ENCODE measurements around the gene HK3. TPM values are rescaled to one million over a fixed set of nuclear protein-coding genes. Genes with fewer than 3 reads are reported as not detected.

HK3 gene
- total RNA-seq, 1 experiment from 2014 or later, result not detected

GRCh38 chr5:176916337-176916736 lies 17.2 kb upstream of the HK3 start:
- H3K36me3 ChIP-seq (replicated peaks; ENCODE audit: control insufficient read depth, insufficient read depth, low read length), result no peaks in the 10 kb centered on the region
- DNase-seq, result no peak
- no peak overlapping the region for H3K4me3 ChIP-seq (ENCODE audit: insufficient read depth, low read depth, low read length)
- no peaks in the 10 kb centered on the region for H3K27me3 ChIP-seq (ENCODE audit: control insufficient read depth, insufficient read depth, low read length)

DNA sequence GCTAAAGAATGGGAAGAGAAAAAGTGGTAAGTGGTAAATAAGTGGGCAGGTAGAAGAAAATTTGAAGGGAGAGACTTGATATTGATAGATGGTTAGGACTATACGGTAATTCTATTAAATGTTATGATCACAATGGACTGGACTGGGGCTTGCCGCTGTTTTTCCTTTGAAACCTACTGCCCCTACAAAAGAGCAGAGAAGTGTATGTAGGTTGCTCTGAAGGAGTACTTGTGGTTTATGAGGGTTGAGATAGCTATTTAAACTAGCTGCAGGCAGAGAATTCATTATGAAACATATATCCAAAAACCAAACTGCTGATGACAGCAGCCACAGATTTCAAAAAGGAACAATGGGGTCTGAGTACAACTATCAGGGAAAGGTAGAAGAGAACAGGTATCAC lies 16.8 kb upstream of the HK3 start:
- DNase-seq, result no peak

GRCh38 chr5:176912115-176912514 lies 13.0 kb upstream of the HK3 start:
- Histone ChIP-seq H3K27me3 (ENCODE audit: control insufficient read depth, insufficient read depth, low read length) (no peaks in the 10 kb centered on the region), H3K4me3 (ENCODE audit: insufficient read depth, low read depth, low read length) (no peak overlapping the region), H3K36me3 (replicated peaks; ENCODE audit: control insufficient read depth, insufficient read depth, low read length) (peaks cover 3% of the 10 kb centered on the region)
- no peak for DNase-seq

More for the DNA sequence above, 16.8 kb upstream of the HK3 start:
- Histone ChIP-seq H3K4me3 (ENCODE audit: insufficient read depth, low read depth, low read length) (no peak overlapping the region), H3K27me3 (ENCODE audit: control insufficient read depth, insufficient read depth, low read length) (no peaks in the 10 kb centered on the region), H3K36me3 (replicated peaks; ENCODE audit: control insufficient read depth, insufficient read depth, low read length) (no peaks in the 10 kb centered on the region)

DNA sequence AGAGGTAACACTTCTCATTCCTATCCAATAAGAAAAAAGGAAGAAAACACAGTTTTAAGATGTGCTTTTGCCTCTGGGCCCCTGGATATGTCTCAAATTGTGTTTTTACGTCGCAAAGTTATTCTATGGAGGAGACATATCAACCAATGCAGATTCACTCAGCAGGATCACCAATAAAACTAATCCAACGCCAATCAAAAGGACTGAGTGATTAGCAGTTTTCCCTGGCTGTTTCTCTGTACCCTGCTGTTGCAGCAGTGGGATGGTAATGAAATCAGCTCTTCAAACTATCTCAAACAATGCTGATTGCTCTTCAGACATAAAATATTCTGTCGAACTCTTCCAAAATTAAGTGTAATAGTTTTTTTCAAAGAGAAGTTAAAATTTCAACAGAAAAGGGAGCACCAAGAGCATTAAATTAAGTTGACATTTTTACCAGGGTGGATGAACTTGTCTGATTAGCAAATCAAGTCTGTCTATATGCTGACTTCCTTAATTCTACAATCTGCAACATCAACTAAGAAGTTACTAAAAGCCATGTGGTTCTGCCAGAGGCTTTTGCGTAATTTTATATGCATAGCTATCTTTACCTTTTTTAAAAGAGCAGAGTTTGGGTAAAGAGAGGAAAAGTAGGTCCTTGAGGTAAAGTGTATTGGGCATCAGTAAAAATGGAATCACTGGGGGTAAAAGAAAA lies 9.7 kb upstream of the HK3 start:
- Histone ChIP-seq H3K36me3 (replicated peaks; ENCODE audit: control insufficient read depth, insufficient read depth, low read length) (peaks cover 25% of the 10 kb centered on the region), H3K4me3 (ENCODE audit: insufficient read depth, low read depth, low read length) (no peak overlapping the region), H3K27me3 (ENCODE audit: control insufficient read depth, insufficient read depth, low read length) (no peaks in the 10 kb centered on the region)
- no peak for DNase-seq

GRCh38 chr5:176906796-176907195 lies 7.7 kb upstream of the HK3 start:
- no peak for DNase-seq
- peaks cover 30% of the 10 kb centered on the region for H3K36me3 ChIP-seq (replicated peaks; ENCODE audit: control insufficient read depth, insufficient read depth, low read length)
- no peaks in the 10 kb centered on the region for H3K27me3 ChIP-seq (ENCODE audit: control insufficient read depth, insufficient read depth, low read length)
- no peak overlapping the region for H3K4me3 ChIP-seq (ENCODE audit: insufficient read depth, low read depth, low read length)

DNA sequence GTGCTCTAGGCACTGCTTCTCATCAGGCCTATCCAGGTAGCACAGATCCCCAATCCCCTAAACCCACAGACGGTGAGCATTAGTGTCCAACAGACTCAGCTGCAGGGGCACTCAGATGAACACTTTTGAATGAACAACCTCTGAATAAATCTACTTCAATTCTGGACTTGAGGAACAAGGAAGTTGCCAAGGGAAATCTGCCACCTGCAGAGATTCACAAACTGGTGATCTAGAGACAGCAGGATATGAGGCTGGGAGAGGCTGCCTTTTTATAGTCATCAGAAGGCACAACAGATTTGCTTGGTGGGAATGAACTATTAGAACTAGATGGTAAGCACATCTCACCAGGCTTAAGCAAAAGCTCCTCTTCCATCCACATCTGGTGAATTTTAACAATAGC lies 7.0 kb upstream of the HK3 start:
- no peaks in the 10 kb centered on the region for H3K27me3 ChIP-seq (ENCODE audit: control insufficient read depth, insufficient read depth, low read length)
- peaks cover 30% of the 10 kb centered on the region for H3K36me3 ChIP-seq (replicated peaks; ENCODE audit: control insufficient read depth, insufficient read depth, low read length)
- no peak overlapping the region for H3K4me3 ChIP-seq (ENCODE audit: insufficient read depth, low read depth, low read length)

GRCh38 chr5:176904276-176904675 lies 5.1 kb upstream of the HK3 start:
- H3K27me3 ChIP-seq (ENCODE audit: control insufficient read depth, insufficient read depth, low read length), result no peaks in the 10 kb centered on the region
- H3K4me3 ChIP-seq (ENCODE audit: insufficient read depth, low read depth, low read length), result no peak overlapping the region
- DNase-seq, result no peak
- peaks cover 30% of the 10 kb centered on the region for H3K36me3 ChIP-seq (replicated peaks; ENCODE audit: control insufficient read depth, insufficient read depth, low read length)

More for the DNA sequence above, 7.0 kb upstream of the HK3 start:
- no peak for DNase-seq

- peaks cover 28% of the 10 kb centered on the region for H3K36me3 ChIP-seq (replicated peaks; ENCODE audit: control insufficient read depth, insufficient read depth, low read length)
- H3K4me3 ChIP-seq (ENCODE audit: insufficient read depth, low read depth, low read length), result no peak overlapping the region
- H3K27me3 ChIP-seq (ENCODE audit: control insufficient read depth, insufficient read depth, low read length), result no peaks in the 10 kb centered on the region
- no peak for DNase-seq
These were observed 3.9 kb upstream of the HK3 start for GRCh38 chr5:176902911-176903664.

DNA sequence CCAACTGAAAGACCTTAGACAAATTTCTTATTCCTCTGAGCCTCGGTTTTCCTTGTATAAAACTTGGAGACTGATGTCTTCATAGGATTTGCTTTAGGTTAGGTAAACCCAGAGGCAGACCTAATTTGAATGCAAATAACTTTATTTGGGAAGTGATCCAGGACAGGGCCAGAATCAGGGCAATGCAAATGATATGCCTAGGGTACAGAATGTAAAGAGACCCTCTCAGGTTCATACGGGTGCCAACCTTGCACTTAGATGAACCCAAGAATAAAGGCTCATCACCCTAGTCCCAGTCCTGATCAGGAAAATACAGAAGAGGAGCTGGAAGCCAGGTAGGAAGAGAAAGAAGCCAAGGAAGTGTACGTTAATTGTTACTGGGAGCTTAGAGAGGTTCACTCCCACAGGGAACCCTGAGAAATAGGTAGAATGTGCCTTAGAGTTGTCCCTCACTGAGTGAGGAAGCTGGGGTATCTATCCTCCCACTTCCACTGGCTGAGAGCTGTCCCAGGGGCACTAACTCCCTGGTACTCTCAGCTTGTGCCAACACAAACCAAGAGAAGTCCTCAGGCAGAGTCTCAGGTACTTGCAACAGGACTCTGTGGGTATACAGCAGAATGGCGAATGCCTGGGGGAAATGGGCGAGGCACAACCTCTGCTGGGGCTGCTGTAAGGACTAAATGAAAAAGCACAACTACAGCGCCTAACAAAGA lies 3.1 kb upstream of the HK3 start:
- Histone ChIP-seq H3K27me3 (ENCODE audit: control insufficient read depth, insufficient read depth, low read length) (no peaks in the 10 kb centered on the region), H3K36me3 (replicated peaks; ENCODE audit: control insufficient read depth, insufficient read depth, low read length) (peaks cover 27% of the 10 kb centered on the region), H3K4me3 (ENCODE audit: insufficient read depth, low read depth, low read length) (no peak overlapping the region)
- DNase-seq, result no peak

DNA sequence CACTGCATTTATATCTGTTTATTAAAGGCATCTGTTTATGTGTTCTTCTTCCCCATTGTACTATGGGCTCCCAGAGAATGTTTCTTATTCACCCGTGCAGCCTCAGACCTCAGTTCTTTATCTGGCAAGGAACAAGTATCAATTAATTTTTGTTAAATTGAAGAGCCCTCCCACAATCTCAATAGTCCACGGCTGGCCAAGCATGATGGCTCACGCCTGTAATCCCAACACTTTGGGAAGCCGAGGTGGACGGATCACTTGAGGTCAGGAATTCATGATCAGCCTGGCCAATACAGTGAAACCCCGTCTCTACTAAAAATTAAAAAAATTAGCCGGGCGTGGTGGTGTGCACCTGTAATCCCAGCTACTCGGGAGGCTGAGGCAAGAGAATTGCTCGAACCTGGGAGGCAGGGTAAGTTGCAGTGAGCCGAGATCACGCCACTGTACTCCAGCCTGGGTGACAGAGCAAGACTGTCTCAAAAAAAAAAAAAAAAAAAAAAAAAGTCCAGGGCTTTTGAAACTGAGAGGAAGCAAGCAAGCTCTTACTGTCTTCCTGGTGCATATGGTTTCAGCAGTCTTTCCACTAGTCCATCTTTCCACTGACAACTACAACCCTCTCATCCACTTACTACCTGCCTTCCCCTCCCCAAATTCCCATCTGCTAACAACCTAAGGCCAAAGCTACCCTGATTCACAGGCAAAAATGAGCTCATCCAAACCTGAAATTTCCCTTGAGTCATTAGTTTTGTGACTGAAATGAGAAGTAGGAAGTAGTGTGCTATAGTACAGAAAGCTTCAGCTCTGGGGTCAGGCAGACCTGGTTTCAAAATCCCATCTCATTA lies 2.3 kb upstream of the HK3 start:
- H3K27me3 ChIP-seq (ENCODE audit: control insufficient read depth, insufficient read depth, low read length), result no peaks in the 10 kb centered on the region

DNA sequence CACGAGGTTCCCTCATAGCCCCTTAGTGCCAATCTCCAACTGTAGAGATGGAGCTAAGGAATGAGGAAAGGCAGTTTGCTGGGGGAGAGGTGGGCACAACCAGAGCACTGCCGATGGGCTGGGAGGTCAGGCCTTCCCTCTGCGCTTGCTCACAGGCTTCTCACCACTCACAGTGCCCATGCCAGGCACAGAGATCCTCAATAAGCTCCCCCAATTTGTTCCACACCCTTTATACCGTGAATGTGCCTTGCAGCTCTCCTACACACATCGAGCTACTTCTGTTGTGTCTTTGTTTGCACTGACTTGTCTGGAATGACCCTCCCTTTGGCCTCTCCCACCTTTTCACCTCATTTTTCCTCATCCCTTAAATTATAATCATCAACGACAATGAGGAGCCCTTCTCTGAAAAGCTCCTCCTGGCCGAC lies 1.6 kb upstream of the HK3 start:
- Histone ChIP-seq H3K27me3 (ENCODE audit: control insufficient read depth, insufficient read depth, low read length) (no peaks in the 10 kb centered on the region), H3K36me3 (replicated peaks; ENCODE audit: control insufficient read depth, insufficient read depth, low read length) (peaks cover 16% of the 10 kb centered on the region), H3K4me3 (ENCODE audit: insufficient read depth, low read depth, low read length) (no peak overlapping the region)
- no peak for DNase-seq

More for the DNA sequence above, 2.3 kb upstream of the HK3 start:
- peaks cover 22% of the 10 kb centered on the region for H3K36me3 ChIP-seq (replicated peaks; ENCODE audit: control insufficient read depth, insufficient read depth, low read length)
- DNase-seq, result no peak
- H3K4me3 ChIP-seq (ENCODE audit: insufficient read depth, low read depth, low read length), result no peak overlapping the region

GRCh38 chr5:176899946-176900779 lies 1.0 kb upstream of the HK3 start:
- peak; percentile 13 for DNase-seq
- Histone ChIP-seq H3K27me3 (ENCODE audit: control insufficient read depth, insufficient read depth, low read length) (no peaks in the 10 kb centered on the region), H3K4me3 (ENCODE audit: insufficient read depth, low read depth, low read length) (no peak overlapping the region), H3K36me3 (replicated peaks; ENCODE audit: control insufficient read depth, insufficient read depth, low read length) (peaks cover 13% of the 10 kb centered on the region)

DNA sequence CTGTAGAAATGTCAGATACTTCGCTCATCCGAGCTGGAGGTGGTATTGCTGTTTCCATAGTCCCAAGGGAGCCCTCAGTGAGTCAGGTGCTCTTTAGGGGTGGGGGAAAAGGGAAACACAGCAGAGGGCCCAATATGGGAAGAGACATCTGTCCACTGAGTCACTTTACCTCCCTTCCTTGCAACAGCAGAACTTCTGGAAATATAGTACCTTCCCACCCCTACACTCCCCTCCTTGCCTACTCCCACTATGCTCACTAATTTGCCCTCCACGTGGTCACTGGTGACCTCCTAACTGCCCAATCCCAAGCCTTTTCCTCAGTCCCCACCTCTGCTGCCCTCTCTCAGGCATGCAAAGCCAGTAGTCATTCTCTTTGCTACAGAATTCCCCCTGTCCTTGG lies 1.9 kb downstream of the HK3 start:
- Histone ChIP-seq H3K36me3 (replicated peaks; ENCODE audit: control insufficient read depth, insufficient read depth, low read length) (no peaks in the 10 kb centered on the region), H3K4me3 (ENCODE audit: insufficient read depth, low read depth, low read length) (no peak overlapping the region), H3K27me3 (ENCODE audit: control insufficient read depth, insufficient read depth, low read length) (no peaks in the 10 kb centered on the region)
- DNase-seq, result peak; percentile 19
